SK-N-SH (cell line): ENCODE data around the gene CARD6. TPM values are rescaled to one million over a fixed set of nuclear protein-coding genes. Genes with fewer than 3 reads are reported as not detected.

Experiments
- CTCF ChIA-PET: fragments of 300-600, 350-600 bp; formaldehyde crosslinking; extraction: SDS; loops from one replicate; lab custom pipeline; 2021; lab: Yijun Ruan, JAX
- POLR2A ChIA-PET: fragments of 350-600 bp; sonication (Branson Sonifier 250); formaldehyde crosslinking; extraction: SDS; loops from one replicate; lab custom pipeline; 2020; ENCODE audit warnings: antibody characterized with exemption, inconsistent platforms; lab: Yijun Ruan, JAX
- DNase-seq: peaks from one replicate; pipeline ENCODE4 v3.0.0; 2012
- H2AFZ ChIP-seq: fragments of 200-600 bp; sonication (generic); 2 replicates; pipeline ENCODE4 v1.8.1; 2016; ENCODE audit warnings: antibody characterized with exemption, mild to moderate bottlenecking, low read depth
- H3F3A ChIP-seq: fragments of 200-600 bp; sonication (generic); replicated peaks from 2 replicates; pipeline ENCODE3; 2016; ENCODE audit warnings: antibody characterized with exemption, mild to moderate bottlenecking; ENCODE audit not compliant: insufficient read depth
- H3K27ac ChIP-seq, 2 experiments: fragments of 200-500 bp in 1 of 2; fragments of 200-600 bp in 1 of 2; sonication (Bioruptor generic) in 1 of 2; sonication (generic), shearing (Covaris generic) in 1 of 2; 2 replicates each; pipeline versions ENCODE4 v1.5.1 to v1.6.1; 2014 to 2016; ENCODE audit warnings: low read depth in 2 of 2, inconsistent platforms in 1 of 2, low read length in 1 of 2, mild to moderate bottlenecking in 1 of 2, mixed read lengths in 1 of 2
- H3K27me3 ChIP-seq: fragments of 200-600 bp; sonication (generic), shearing (Covaris generic); 2 replicates; pipeline ENCODE4 v1.6.1; 2016; ENCODE audit warnings: mixed run types; ENCODE audit not compliant: insufficient read depth
- H3K36me3 ChIP-seq, 2 experiments: fragments of 200-500 bp in 1 of 2; fragments of 200-600 bp in 1 of 2; sonication (Bioruptor generic) in 1 of 2; sonication (generic) in 1 of 2; replicated peaks in 1 of 2; 2 replicates each; pipeline versions ENCODE3 to v1.5.1; 2014 to 2016; ENCODE audit warnings: low read length in 1 of 2, mild to moderate bottlenecking in 1 of 2; ENCODE audit not compliant: insufficient read depth in 2 of 2, control insufficient read depth in 1 of 2
- H3K4me1 ChIP-seq, 2 experiments: fragments of 200-500 bp in 1 of 2; fragments of 200-600 bp in 1 of 2; sonication (Bioruptor generic) in 1 of 2; sonication (generic), shearing (Covaris generic) in 1 of 2; 2 replicates each; pipeline versions ENCODE4 v1.5.1 to v1.6.1; 2014 to 2016; ENCODE audit warnings: low read depth in 1 of 2, low read length in 1 of 2, mixed run types in 1 of 2; ENCODE audit not compliant: insufficient read depth in 2 of 2, control insufficient read depth in 1 of 2
- H3K4me2 ChIP-seq: fragments of 200-600 bp; sonication (generic), shearing (Covaris generic); 2 replicates; pipeline ENCODE4 v1.6.1; 2017; ENCODE audit warnings: mixed run types
- H3K4me3 ChIP-seq, 2 experiments: fragments of 200-500 bp in 1 of 2; fragments of 200-600 bp in 1 of 2; sonication (Bioruptor generic) in 1 of 2; sonication (generic), shearing (Covaris generic) in 1 of 2; 2 replicates each; pipeline versions ENCODE4 v1.5.1 to v1.8.1; 2014 to 2016; ENCODE audit warnings: low read depth in 2 of 2, inconsistent platforms in 1 of 2, low read length in 1 of 2, mild to moderate bottlenecking in 1 of 2, mixed read lengths in 1 of 2, moderate library complexity in 1 of 2
- H3K79me2 ChIP-seq: fragments of 200-600 bp; sonication (generic); 2 replicates; pipeline ENCODE4 v1.8.1; 2017; ENCODE audit warnings: mild to moderate bottlenecking; ENCODE audit not compliant: insufficient read depth
- H3K9ac ChIP-seq: fragments of 200-600 bp; sonication (generic); 2 replicates; pipeline ENCODE4 v1.6.1; 2017; ENCODE audit warnings: mixed run types
- H3K9me2 ChIP-seq: fragments of 200-600 bp; sonication (generic); 2 replicates; pipeline ENCODE4 v1.6.1; 2017; ENCODE audit warnings: mixed run types
- H3K9me3 ChIP-seq: fragments of 200-600 bp; sonication (generic); 2 replicates; pipeline ENCODE4 v1.6.1; 2017; ENCODE audit warnings: mixed run types, mild to moderate bottlenecking, moderate library complexity
- H4K20me1 ChIP-seq: fragments of 200-600 bp; sonication (generic); 2 replicates; pipeline ENCODE4 v1.6.1; 2017; ENCODE audit warnings: mild to moderate bottlenecking, mixed run types; ENCODE audit not compliant: insufficient read depth
- CHD2 ChIP-seq: fragments of 150-350 bp; IDR thresholded peaks from 2 replicates; pipeline ENCODE4 v1.6.1; 2018; ENCODE audit warnings: low read length; ENCODE audit not compliant: partially characterized antibody
- ELF1 ChIP-seq: IDR thresholded peaks from 2 replicates; pipeline ENCODE4 v1.4.0; 2012
- FOSL2 ChIP-seq: IDR thresholded peaks from 2 replicates; pipeline ENCODE4 v1.4.0; 2012; ENCODE audit warnings: low read depth, mild to moderate bottlenecking, moderate library complexity, borderline replicate concordance
- FOXJ3 ChIP-seq: sonication (generic); formaldehyde crosslinking; IDR thresholded peaks from 2 replicates; pipeline ENCODE4 v1.5.1; 2020; ENCODE audit warnings: mild to moderate bottlenecking, missing genetic modification reagents
- FOXM1 ChIP-seq: IDR thresholded peaks from 2 replicates; pipeline ENCODE4 v1.4.0; 2012; ENCODE audit warnings: low read depth, mild to moderate bottlenecking
- JUND ChIP-seq: IDR thresholded peaks from 2 replicates; pipeline ENCODE4 v1.4.0; 2012
- MEF2A ChIP-seq: IDR thresholded peaks from 2 replicates; pipeline ENCODE4 v1.4.0; 2012; ENCODE audit warnings: low read depth, borderline replicate concordance
- MXI1 ChIP-seq: IDR thresholded peaks from 2 replicates; pipeline ENCODE4 v1.6.1; 2012; ENCODE audit warnings: mild to moderate bottlenecking, low read depth, low read length, improper control_type of control experiment
- POLR2AphosphoS5 ChIP-seq: IDR thresholded peaks from 2 replicates; pipeline ENCODE4 v1.6.1; 2012; ENCODE audit warnings: low read depth, low read length
- RAD21 ChIP-seq: IDR thresholded peaks from 2 replicates; pipeline ENCODE4 v1.6.1; 2012; ENCODE audit warnings: mild to moderate bottlenecking, low read length
- RCOR1 ChIP-seq: fragments of 150-350 bp; IDR thresholded peaks from 2 replicates; pipeline ENCODE4 v1.6.1; 2017; ENCODE audit warnings: antibody characterized with exemption, low read length
- RFX5 ChIP-seq: IDR thresholded peaks from 2 replicates; pipeline ENCODE4 v1.6.1; 2012; ENCODE audit warnings: mild to moderate bottlenecking, improper control_type of control experiment, low read length
- SMC3 ChIP-seq: IDR thresholded peaks from 2 replicates; pipeline ENCODE4 v1.6.1; 2012; ENCODE audit warnings: low read depth, low read length, improper control_type of control experiment
- TAF1 ChIP-seq: IDR thresholded peaks from 2 replicates; pipeline ENCODE4 v1.6.1; 2012; ENCODE audit warnings: low read depth, mild to moderate bottlenecking, low read length, moderate library complexity, borderline replicate concordance
- WGBS: methylation state at CpG from one replicate; pipeline ENCODE4 v1.1.6; 2017; ENCODE audit warnings: low lambda C conversion rate; 5-methylcytosine and 5-hydroxymethylcytosine counted together
- polyA plus RNA-seq, 3 experiments: library from polyadenylated mRNA; depleted of rRNA; stranded (reverse); fragments of >200 nt; gene quantifications; 2 replicates each; pipeline ENCODE4 v1.2.3, GENCODE V29; 2012
- TF ChIP-seq, protein P1 (sequence below): IDR thresholded peaks from 2 replicates; pipeline ENCODE4 v1.4.0; 2012; ENCODE audit warnings: low read depth, borderline replicate concordance
- TF ChIP-seq, protein P2 (sequence below): fragments of 150-350 bp; IDR thresholded peaks from 2 replicates; pipeline ENCODE4 v1.6.1; 2017; ENCODE audit warnings: antibody characterized with exemption, low read length, low read depth, borderline replicate concordance
- TF ChIP-seq, protein P3 (sequence below): fragments of 200-600 bp; sonication (generic); IDR thresholded peaks from 2 replicates; pipeline ENCODE4 v1.6.1; 2017; ENCODE audit warnings: antibody characterized with exemption, mild to moderate bottlenecking, moderate library complexity
- TF ChIP-seq, protein P4 (sequence below): IDR thresholded peaks from 2 replicates; pipeline ENCODE4 v1.4.0; 2012; ENCODE audit warnings: low read depth, borderline replicate concordance
- TF ChIP-seq, protein P5 (sequence below): IDR thresholded peaks from 2 replicates; pipeline ENCODE4; 2012
- TF ChIP-seq, protein P6 (sequence below): IDR thresholded peaks from 2 replicates; pipeline ENCODE4 v1.6.1; 2012; ENCODE audit warnings: mild to moderate bottlenecking, low read depth, low read length, moderate library complexity

The CARD6 gene
- polyA plus RNA-seq, 1 of the 3 experiments (the other 2 are of a cell fraction): 0.03 TPM

DNA sequence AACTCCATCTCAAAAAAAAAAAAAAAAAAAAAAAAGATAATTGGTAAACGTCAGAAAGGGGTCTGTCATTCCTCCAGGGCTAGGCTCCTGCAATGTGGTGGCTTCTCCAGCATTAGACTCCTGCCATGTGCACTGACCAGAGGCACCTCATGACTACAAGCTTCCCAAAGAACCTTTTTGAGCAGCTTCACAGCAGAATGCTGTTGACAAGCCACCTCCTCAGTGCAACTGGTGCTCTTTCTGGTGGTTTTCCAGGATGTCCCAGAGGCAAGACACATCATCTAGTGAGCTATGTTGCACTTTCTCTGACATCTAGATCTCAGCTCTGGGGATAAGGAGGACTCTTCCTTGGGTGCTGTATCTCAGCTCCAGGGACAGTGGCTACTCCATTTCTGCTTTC is 17.7 kb upstream of the CARD6 start:
- Histone ChIP-seq H4K20me1 (peaks cover 29% of the 10 kb centered on the region), H3K9me3 (no peaks in the 10 kb centered on the region)
- TF ChIP-seq SMC3 (no peak), MXI1 (no peak), CHD2 (no peak), MEF2A (no peak), ELF1 (no peak), FOXM1 (no peak), RFX5 (no peak), RCOR1 (no peak), FOSL2 (no peak), TAF1 (no peak), FOXJ3 (CRISPR knock-in tag) (no peak), JUND (no peak), RAD21 (no peak), POLR2AphosphoS5 (no peak)
- TF ChIP-seq, protein P1, sequence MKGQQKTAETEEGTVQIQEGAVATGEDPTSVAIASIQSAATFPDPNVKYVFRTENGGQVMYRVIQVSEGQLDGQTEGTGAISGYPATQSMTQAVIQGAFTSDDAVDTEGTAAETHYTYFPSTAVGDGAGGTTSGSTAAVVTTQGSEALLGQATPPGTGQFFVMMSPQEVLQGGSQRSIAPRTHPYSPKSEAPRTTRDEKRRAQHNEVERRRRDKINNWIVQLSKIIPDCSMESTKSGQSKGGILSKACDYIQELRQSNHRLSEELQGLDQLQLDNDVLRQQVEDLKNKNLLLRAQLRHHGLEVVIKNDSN: no peak
- TF ChIP-seq, protein P2, sequence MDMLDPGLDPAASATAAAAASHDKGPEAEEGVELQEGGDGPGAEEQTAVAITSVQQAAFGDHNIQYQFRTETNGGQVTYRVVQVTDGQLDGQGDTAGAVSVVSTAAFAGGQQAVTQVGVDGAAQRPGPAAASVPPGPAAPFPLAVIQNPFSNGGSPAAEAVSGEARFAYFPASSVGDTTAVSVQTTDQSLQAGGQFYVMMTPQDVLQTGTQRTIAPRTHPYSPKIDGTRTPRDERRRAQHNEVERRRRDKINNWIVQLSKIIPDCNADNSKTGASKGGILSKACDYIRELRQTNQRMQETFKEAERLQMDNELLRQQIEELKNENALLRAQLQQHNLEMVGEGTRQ: no peak
- TF ChIP-seq, protein P3, sequence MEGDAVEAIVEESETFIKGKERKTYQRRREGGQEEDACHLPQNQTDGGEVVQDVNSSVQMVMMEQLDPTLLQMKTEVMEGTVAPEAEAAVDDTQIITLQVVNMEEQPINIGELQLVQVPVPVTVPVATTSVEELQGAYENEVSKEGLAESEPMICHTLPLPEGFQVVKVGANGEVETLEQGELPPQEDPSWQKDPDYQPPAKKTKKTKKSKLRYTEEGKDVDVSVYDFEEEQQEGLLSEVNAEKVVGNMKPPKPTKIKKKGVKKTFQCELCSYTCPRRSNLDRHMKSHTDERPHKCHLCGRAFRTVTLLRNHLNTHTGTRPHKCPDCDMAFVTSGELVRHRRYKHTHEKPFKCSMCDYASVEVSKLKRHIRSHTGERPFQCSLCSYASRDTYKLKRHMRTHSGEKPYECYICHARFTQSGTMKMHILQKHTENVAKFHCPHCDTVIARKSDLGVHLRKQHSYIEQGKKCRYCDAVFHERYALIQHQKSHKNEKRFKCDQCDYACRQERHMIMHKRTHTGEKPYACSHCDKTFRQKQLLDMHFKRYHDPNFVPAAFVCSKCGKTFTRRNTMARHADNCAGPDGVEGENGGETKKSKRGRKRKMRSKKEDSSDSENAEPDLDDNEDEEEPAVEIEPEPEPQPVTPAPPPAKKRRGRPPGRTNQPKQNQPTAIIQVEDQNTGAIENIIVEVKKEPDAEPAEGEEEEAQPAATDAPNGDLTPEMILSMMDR: no peak
- TF ChIP-seq, protein P4, sequence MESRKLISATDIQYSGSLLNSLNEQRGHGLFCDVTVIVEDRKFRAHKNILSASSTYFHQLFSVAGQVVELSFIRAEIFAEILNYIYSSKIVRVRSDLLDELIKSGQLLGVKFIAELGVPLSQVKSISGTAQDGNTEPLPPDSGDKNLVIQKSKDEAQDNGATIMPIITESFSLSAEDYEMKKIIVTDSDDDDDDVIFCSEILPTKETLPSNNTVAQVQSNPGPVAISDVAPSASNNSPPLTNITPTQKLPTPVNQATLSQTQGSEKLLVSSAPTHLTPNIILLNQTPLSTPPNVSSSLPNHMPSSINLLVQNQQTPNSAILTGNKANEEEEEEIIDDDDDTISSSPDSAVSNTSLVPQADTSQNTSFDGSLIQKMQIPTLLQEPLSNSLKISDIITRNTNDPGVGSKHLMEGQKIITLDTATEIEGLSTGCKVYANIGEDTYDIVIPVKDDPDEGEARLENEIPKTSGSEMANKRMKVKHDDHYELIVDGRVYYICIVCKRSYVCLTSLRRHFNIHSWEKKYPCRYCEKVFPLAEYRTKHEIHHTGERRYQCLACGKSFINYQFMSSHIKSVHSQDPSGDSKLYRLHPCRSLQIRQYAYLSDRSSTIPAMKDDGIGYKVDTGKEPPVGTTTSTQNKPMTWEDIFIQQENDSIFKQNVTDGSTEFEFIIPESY: no peak
- TF ChIP-seq, protein P5, sequence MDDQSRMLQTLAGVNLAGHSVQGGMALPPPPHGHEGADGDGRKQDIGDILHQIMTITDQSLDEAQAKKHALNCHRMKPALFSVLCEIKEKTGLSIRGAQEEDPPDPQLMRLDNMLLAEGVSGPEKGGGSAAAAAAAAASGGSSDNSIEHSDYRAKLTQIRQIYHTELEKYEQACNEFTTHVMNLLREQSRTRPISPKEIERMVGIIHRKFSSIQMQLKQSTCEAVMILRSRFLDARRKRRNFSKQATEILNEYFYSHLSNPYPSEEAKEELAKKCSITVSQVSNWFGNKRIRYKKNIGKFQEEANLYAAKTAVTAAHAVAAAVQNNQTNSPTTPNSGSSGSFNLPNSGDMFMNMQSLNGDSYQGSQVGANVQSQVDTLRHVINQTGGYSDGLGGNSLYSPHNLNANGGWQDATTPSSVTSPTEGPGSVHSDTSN: no peak
- TF ChIP-seq, protein P6, sequence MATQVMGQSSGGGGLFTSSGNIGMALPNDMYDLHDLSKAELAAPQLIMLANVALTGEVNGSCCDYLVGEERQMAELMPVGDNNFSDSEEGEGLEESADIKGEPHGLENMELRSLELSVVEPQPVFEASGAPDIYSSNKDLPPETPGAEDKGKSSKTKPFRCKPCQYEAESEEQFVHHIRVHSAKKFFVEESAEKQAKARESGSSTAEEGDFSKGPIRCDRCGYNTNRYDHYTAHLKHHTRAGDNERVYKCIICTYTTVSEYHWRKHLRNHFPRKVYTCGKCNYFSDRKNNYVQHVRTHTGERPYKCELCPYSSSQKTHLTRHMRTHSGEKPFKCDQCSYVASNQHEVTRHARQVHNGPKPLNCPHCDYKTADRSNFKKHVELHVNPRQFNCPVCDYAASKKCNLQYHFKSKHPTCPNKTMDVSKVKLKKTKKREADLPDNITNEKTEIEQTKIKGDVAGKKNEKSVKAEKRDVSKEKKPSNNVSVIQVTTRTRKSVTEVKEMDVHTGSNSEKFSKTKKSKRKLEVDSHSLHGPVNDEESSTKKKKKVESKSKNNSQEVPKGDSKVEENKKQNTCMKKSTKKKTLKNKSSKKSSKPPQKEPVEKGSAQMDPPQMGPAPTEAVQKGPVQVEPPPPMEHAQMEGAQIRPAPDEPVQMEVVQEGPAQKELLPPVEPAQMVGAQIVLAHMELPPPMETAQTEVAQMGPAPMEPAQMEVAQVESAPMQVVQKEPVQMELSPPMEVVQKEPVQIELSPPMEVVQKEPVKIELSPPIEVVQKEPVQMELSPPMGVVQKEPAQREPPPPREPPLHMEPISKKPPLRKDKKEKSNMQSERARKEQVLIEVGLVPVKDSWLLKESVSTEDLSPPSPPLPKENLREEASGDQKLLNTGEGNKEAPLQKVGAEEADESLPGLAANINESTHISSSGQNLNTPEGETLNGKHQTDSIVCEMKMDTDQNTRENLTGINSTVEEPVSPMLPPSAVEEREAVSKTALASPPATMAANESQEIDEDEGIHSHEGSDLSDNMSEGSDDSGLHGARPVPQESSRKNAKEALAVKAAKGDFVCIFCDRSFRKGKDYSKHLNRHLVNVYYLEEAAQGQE: no peak

More for the DNA sequence above, 17.7 kb upstream of the CARD6 start:
- peaks cover 9% of the 10 kb centered on the region; the same call in 1 of the 2 replicates for H3K79me2 ChIP-seq
- DNase-seq: no peak
- ChIA-PET POLR2A (interaction anchor here (1.0 to 1.1 kb wide), 3 partner anchors 9 to 12 kb away, joined by 3 read pairs; partner anchors contain the start of gene RPL37), CTCF (interaction anchor here (0.9 to 1.5 kb wide), 3 partner anchors 9 to 82 kb away, joined by 3 read pairs; no protein-coding TSS in a partner anchor)
- H3F3A ChIP-seq: peaks cover 46% of the 10 kb centered on the region
- H3K27ac ChIP-seq: no peak overlapping the region
- H3K27me3 ChIP-seq: no peaks in the 10 kb centered on the region
- no peaks in the 10 kb centered on the region for H3K9me2 ChIP-seq
- WGBS: 94% methylated on average over 1 of the region's 1 CpG
- no peak overlapping the region for H3K4me2 ChIP-seq
- no peak overlapping the region for H3K4me3 ChIP-seq
- H3K4me1 ChIP-seq: no peaks in the 10 kb centered on the region
- peaks cover 21 to 22% of the 10 kb centered on the region in 2 experiments for H3K36me3 ChIP-seq
- H2AFZ ChIP-seq: no peak overlapping the region
- H3K9ac ChIP-seq: no peak overlapping the region
